IPS-20b (cell line): ENCODE measurements around the gene PLEKHA8.

ENCODE experiments used
- H3K27ac ChIP-seq: one replicate; pipeline ENCODE4 v1.5.1; 2013; ENCODE audit warnings: low read length
- H3K27me3 ChIP-seq: 2 replicates; pipeline ENCODE4 v1.6.1; 2013; ENCODE audit warnings: mild to moderate bottlenecking, low read length, inconsistent platforms; ENCODE audit not compliant: insufficient read depth
- H3K36me3 ChIP-seq: 2 replicates; pipeline ENCODE4 v1.6.1; 2013; ENCODE audit warnings: low read depth, mild to moderate bottlenecking, inconsistent platforms, low read length, moderate library complexity; ENCODE audit not compliant: insufficient read depth
- H3K4me1 ChIP-seq: 2 replicates; pipeline ENCODE4 v1.6.1; 2013; ENCODE audit warnings: mild to moderate bottlenecking, control low read depth, inconsistent platforms, low read length, moderate library complexity; ENCODE audit not compliant: insufficient read depth
- H3K4me3 ChIP-seq: 2 replicates; pipeline ENCODE4 v1.5.1; 2013; ENCODE audit warnings: mild to moderate bottlenecking, low read length, inconsistent platforms
- H3K9ac ChIP-seq: 2 replicates; pipeline ENCODE4 v1.6.1; 2013; ENCODE audit warnings: low read depth, mild to moderate bottlenecking, inconsistent platforms, low read length, moderate library complexity
- H3K9me3 ChIP-seq: 2 replicates; pipeline ENCODE4 v1.6.1; 2013; ENCODE audit warnings: mild to moderate bottlenecking, low read depth, low read length, inconsistent platforms; ENCODE audit not compliant: insufficient read depth

PLEKHA8 gene

DNA sequence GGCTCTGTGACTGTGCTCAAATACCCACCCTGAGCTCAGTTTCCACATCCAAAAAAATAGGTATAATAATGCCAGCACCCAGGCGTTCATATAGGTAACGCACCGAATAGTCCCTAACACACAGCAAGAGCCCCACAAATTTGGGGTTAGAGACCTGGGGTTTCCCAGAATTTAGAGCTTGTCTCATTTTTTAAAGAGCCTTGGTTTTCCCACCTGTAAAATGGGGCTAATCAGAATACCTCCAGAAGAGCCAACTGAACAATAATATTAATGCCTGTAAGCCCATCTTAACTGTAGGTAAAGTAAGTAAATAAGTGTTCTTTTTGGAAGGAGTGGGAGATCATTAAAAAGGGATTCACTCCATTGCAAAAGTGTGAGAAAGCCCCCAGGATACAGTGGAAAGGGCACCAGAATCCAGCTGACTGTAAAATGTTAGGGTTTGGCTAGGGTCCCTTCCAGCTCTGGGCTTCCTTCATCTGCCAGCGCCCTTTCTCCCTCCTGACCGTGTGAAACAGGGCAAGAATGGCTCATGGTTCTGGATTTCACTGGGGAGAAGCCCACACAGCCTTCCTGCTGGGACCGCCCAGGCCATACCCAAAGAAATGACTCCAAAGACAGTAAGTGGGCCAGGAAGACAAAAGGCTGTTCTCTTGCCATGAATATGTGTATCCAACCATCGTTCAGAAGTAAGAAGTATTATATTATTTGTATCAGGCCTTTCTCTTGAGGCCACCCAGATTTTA lies 108.7 kb downstream of the PLEKHA8 start:
- Histone ChIP-seq H3K27me3 (peaks cover 36% of the 10 kb centered on the region), H3K27ac (no peak overlapping the region), H3K9me3 (no peaks in the 10 kb centered on the region), H3K36me3 (no peaks in the 10 kb centered on the region), H3K9ac (no peak overlapping the region), H3K4me1 (peaks cover 5% of the 10 kb centered on the region), H3K4me3 (peak overlapping the region; percentile 91)

DNA sequence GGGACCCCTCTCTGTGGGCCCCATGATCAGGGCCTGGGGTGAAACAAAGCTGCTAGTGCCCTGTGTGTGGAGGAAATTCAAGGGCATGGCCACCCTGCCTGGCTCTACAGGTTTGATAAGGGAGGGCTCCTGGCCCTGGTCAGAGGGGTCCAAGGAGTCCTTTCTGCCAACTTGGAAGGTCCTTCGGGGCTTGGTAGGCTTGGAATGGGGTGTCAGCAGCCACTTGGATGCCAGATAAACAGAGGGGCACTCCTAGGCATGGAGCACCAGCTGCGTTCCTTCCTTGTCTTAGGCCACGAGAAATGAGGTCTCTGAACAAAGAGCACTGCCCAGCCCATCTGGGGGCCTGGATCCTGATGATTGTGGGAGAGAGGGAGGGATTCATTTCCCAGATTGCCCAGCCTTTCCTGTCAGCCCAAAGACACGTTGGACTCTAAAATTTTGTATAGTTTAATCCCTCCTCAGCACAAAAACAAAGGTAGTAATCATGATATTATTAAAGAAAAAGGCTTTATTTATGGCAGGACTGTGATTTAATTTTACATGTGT lies 111.7 kb downstream of the PLEKHA8 start:
- Histone ChIP-seq H3K4me3 (no peak overlapping the region), H3K27ac (no peak overlapping the region), H3K9me3 (no peaks in the 10 kb centered on the region), H3K9ac (no peak overlapping the region), H3K4me1 (no peaks in the 10 kb centered on the region), H3K27me3 (peaks cover 27% of the 10 kb centered on the region), H3K36me3 (no peaks in the 10 kb centered on the region)

DNA sequence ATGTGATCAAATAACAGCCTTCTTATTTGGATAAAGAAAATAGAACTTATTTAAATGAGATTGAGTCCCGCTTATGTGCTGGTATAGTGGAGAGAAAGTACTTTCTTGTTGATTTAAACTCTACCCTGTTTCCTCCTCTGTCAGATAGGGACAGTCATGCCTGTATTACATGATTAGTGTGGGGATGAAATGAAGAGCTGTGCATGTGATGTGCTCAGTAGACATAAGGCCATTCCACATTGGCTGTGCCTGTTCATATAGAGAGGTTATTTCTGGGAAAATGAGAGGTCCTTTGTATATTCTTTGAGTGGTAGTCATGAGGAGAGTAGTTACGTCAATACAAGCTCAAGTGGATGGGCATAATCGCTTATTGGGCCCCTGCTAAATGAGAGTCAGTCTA lies 112.2 kb downstream of the PLEKHA8 start:
- Histone ChIP-seq H3K9ac (no peak overlapping the region), H3K27me3 (peaks cover 27% of the 10 kb centered on the region), H3K9me3 (no peaks in the 10 kb centered on the region), H3K27ac (no peak overlapping the region), H3K4me1 (no peaks in the 10 kb centered on the region), H3K36me3 (no peaks in the 10 kb centered on the region), H3K4me3 (no peak overlapping the region)

DNA sequence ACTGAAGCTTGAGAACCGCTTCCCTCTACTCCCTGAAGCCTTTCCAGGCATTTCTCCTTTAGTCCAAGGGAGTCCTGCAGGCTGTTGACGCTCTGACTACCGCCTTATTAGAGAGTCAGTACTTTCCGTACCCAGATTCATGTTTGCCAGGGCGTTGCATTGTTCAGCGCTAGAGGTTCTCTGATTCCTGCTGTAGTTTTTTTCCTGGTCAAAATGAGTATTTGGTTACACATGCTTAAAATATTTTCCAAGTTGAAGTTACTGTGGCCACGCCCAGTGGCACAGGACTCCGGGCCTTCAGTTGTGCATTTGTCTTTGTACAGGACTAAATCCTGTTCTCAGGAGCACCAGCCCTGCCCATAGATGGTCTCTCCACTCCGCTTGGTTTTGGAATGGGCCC lies 114.5 kb downstream of the PLEKHA8 start:
- H3K27ac ChIP-seq: no peak overlapping the region
- no peak overlapping the region for H3K4me3 ChIP-seq
- no peak overlapping the region for H3K9ac ChIP-seq
- H3K36me3 ChIP-seq: no peaks in the 10 kb centered on the region; the same call in 1 of the 2 replicates
- H3K4me1 ChIP-seq: peaks cover 6% of the 10 kb centered on the region
- H3K9me3 ChIP-seq: no peaks in the 10 kb centered on the region
- H3K27me3 ChIP-seq: peaks cover 4% of the 10 kb centered on the region

DNA sequence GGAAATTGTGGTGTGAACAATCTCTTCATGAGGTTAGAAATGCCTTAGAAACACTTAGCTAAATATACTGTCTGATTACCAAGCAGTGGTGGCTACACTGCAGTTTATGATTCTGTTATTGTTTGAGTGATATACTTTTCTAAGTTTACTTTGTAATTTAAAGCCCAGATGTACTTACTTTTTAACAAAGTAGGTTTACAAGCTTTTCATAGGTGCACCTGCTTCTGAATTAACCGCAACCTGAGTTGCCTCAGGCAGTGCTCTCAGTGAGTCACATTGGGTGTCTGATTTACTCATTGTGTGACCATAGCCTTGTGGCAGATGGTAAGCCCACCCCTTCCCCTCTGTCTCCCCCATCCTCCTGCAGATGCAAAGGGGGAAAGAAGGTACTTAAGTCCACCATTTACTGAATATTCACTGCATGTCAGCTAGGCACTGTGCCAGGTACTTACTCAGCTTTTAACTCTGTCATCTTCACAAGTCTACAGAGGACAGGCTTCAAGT lies 115.6 kb downstream of the PLEKHA8 start:
- H3K4me1 ChIP-seq: peaks cover 6% of the 10 kb centered on the region
- no peaks in the 10 kb centered on the region for H3K9me3 ChIP-seq
- H3K36me3 ChIP-seq: no peaks in the 10 kb centered on the region; the same call in 1 of the 2 replicates
- H3K4me3 ChIP-seq: no peak overlapping the region
- H3K27me3 ChIP-seq: no peaks in the 10 kb centered on the region
- H3K9ac ChIP-seq: no peak overlapping the region
- H3K27ac ChIP-seq: no peak overlapping the region

DNA sequence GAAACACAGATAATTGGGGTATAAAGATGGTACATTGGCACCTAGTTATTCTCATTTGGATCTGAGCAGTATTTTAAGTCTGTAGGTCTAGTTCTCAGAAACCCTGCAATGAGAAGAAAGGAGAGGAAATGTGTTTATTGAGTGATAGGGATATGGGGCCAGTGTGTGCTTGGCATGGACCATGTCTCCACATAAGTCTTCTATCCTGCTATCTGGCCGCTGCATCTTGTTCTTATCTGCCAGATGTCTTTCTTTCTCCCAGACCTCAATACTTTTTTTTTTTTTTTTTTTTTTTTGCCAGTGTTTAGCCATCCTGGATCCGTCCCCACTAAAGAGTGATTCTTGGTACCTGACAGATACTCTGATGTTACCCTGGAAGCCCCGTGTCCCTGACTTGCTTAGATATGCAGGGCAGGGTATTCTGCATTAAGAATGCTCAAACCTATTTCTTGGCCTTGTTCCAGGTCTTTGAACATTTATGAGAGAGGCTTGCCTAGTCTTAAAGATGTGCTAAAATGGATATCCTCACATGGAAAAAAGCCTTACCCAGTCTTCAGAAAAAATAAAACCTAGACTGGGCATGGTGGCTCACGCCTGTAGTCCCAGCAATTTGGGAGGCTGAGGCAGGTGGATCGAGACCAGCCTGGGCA lies 116.6 kb downstream of the PLEKHA8 start:
- no peaks in the 10 kb centered on the region; the same call in 1 of the 2 replicates for H3K36me3 ChIP-seq
- no peaks in the 10 kb centered on the region for H3K27me3 ChIP-seq
- no peak overlapping the region for H3K27ac ChIP-seq
- peaks cover 6% of the 10 kb centered on the region for H3K4me1 ChIP-seq
- H3K4me3 ChIP-seq: no peak overlapping the region
- no peaks in the 10 kb centered on the region for H3K9me3 ChIP-seq
- H3K9ac ChIP-seq: no peak overlapping the region

DNA sequence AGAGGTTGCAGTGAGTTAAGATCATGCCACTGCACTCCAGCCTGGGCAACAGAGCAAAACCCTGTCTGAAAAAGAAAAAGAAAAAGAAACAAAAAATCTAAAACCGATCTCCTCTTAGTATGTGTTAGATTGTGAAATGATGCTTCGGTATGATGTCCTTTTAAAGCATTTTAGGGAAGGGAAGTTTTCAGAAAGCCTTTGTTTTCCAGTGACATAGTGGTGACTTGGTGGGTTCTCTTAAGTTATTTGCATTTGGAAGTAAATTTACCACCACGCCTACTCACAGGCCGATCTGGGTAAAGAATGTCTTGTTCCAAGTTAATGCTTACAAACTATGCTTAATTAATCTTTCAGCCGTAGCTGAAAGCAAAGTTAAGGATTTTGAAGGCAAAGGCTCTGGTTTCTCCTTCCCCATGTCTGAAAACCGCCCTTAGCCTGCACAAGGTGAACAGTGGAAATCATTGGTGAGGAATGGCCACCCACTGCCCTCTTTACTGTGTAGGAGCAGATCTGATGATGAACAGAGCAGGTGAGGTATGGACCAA lies 117.3 kb downstream of the PLEKHA8 start:
- no peaks in the 10 kb centered on the region for H3K9me3 ChIP-seq
- no peaks in the 10 kb centered on the region for H3K27me3 ChIP-seq
- no peak overlapping the region for H3K9ac ChIP-seq
- H3K27ac ChIP-seq: no peak overlapping the region
- H3K4me3 ChIP-seq: no peak overlapping the region
- peaks cover 6% of the 10 kb centered on the region for H3K4me1 ChIP-seq
- H3K36me3 ChIP-seq: no peaks in the 10 kb centered on the region; the same call in 1 of the 2 replicates

DNA sequence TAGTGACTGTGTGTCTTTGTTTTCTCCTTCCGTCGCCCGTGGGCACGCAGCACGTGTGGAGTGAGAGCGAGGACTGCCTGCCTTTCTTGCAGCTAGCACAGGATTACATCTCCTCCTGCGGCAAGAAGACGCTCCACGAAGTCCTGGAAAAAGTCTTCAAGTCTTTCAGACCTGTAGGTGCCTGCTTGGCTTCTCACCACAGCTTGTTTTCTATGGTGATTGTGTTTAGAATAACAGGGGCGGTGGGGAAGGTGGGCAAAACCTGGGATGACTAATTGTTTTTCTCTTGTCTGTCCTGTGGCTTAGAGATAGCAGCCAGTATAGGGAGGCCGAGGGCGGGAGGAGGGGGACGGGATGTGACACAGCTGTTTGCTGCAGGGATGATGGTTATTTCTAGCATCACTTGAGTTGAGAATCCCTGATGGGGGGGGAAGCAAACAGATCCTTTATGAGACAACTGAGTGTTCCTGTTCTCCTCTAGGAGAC lies 118.0 kb downstream of the PLEKHA8 start:
- H3K27me3 ChIP-seq: no peaks in the 10 kb centered on the region
- no peak overlapping the region for H3K4me3 ChIP-seq
- H3K4me1 ChIP-seq: peaks cover 6% of the 10 kb centered on the region
- no peak overlapping the region for H3K27ac ChIP-seq
- no peaks in the 10 kb centered on the region; the same call in 1 of the 2 replicates for H3K36me3 ChIP-seq
- H3K9ac ChIP-seq: no peak overlapping the region
- H3K9me3 ChIP-seq: no peaks in the 10 kb centered on the region

DNA sequence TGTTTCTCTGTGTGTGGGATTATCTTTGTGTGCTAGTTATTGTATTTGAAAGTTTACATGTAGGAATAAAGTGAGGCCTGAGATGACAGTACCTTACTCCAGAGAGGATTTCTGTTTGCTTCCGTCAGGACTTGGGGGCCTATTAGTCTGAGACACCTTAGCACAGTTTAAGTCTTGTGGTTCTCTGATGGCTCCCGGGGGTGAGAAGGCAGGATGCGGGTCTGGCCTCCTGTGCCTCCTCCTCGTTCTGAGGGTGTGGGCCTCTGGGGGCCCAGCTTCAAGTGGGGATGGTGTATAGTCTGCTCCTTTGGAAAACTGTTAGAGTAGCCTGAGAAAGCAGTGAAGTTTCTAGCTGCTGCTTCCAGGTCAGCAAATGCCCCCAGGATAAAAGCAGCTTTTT lies 119.0 kb downstream of the PLEKHA8 start:
- Histone ChIP-seq H3K4me3 (no peak overlapping the region), H3K27ac (no peak overlapping the region), H3K9ac (no peak overlapping the region), H3K9me3 (no peaks in the 10 kb centered on the region), H3K4me1 (peaks cover 6% of the 10 kb centered on the region), H3K27me3 (no peaks in the 10 kb centered on the region), H3K36me3 (no peaks in the 10 kb centered on the region; the same call in 1 of the 2 replicates)

GRCh38 chr7:30147785-30148184 lies 119.6 kb downstream of the PLEKHA8 start:
- Histone ChIP-seq H3K9ac (no peak overlapping the region), H3K4me1 (peaks cover 6% of the 10 kb centered on the region), H3K9me3 (no peaks in the 10 kb centered on the region), H3K36me3 (no peaks in the 10 kb centered on the region; the same call in 1 of the 2 replicates), H3K4me3 (no peak overlapping the region), H3K27ac (no peak overlapping the region), H3K27me3 (no peaks in the 10 kb centered on the region)

GRCh38 chr7:30148426-30148825 lies 120.2 kb downstream of the PLEKHA8 start:
- Histone ChIP-seq H3K9me3 (no peaks in the 10 kb centered on the region), H3K4me1 (peaks cover 6% of the 10 kb centered on the region), H3K9ac (no peak overlapping the region), H3K36me3 (no peaks in the 10 kb centered on the region; the same call in 1 of the 2 replicates), H3K27ac (no peak overlapping the region), H3K4me3 (no peak overlapping the region), H3K27me3 (no peaks in the 10 kb centered on the region)
